CD4-positive, CD25-positive, alpha-beta regulatory T cell (primary cell): ENCODE results near the gene MMP25. TPM values are rescaled to one million over a fixed set of nuclear protein-coding genes. Genes with fewer than 3 reads are reported as not detected.
"Not testable (repeated sequence)": the region's sequence is repeated elsewhere in the genome, so short reads cannot be mapped to it uniquely, and the experiment has no call there.

Experiments used
- ATAC-seq, 2 donors: fragments of 150-1000 bp; cut with Tn5 transposase; one replicate each; pipeline ENCODE4 v1.10.0; 2021; ENCODE audit warnings: low read depth in 2 of 2, moderate number of reproducible peaks in 2 of 2, moderate library complexity in 1 of 2
- DNase-seq, 3 donors: peaks; one replicate each; pipeline versions ENCODE4 v3.0.0 to v3.0.0-alpha.2; 2012 to 2022; ENCODE audit warnings: mixed read lengths in 1 of 3
- H3K27ac ChIP-seq: one replicate; pipeline ENCODE4 v1.7.0; 2013; ENCODE audit warnings: mild to moderate bottlenecking, low read length; ENCODE audit not compliant: insufficient read depth, poor library complexity, severe bottlenecking
- H3K27me3 ChIP-seq: one replicate; pipeline ENCODE4 v1.7.0; 2013; ENCODE audit warnings: low read length; ENCODE audit not compliant: control insufficient read depth, insufficient read depth
- H3K36me3 ChIP-seq: one replicate; pipeline ENCODE4 v1.7.0; 2013; ENCODE audit warnings: mild to moderate bottlenecking, low read length, moderate library complexity; ENCODE audit not compliant: control insufficient read depth, insufficient read depth
- H3K4me1 ChIP-seq: 2 replicates; pipeline ENCODE4 v1.7.0; 2013; ENCODE audit warnings: mild to moderate bottlenecking, low read length; ENCODE audit not compliant: insufficient read depth, control insufficient read depth, poor library complexity, severe bottlenecking
- H3K4me3 ChIP-seq: one replicate; pipeline ENCODE4 v1.7.0; 2013; ENCODE audit warnings: low read depth, mild to moderate bottlenecking, low read length, moderate library complexity
- H3K9me3 ChIP-seq, 2 experiments: 1 replicate in 1 of 2; 2 replicates in 1 of 2; pipeline ENCODE4 v1.7.0; 2013; ENCODE audit warnings: low read length in 2 of 2, mild to moderate bottlenecking in 1 of 2, moderate library complexity in 1 of 2; ENCODE audit not compliant: control insufficient read depth in 2 of 2
- H3K27ac Mint-ChIP-seq, 3 donors: one replicate each; pipeline ENCODE4 v1.8.0; 2020 to 2022; ENCODE audit warnings: mild to moderate bottlenecking in 3 of 3, mixed read lengths in 3 of 3, moderate library complexity in 2 of 3
- H3K27me3 Mint-ChIP-seq: one replicate; pipeline ENCODE4 v1.8.0; 2022; ENCODE audit warnings: mild to moderate bottlenecking, mixed read lengths
- H3K36me3 Mint-ChIP-seq: one replicate; pipeline ENCODE4 v1.8.0; 2020; ENCODE audit warnings: mixed read lengths
- H3K4me1 Mint-ChIP-seq, 4 donors: one replicate each; pipeline ENCODE4 v1.8.0; 2020 to 2022; ENCODE audit warnings: mixed read lengths in 4 of 4, mild to moderate bottlenecking in 1 of 4
- H3K4me3 Mint-ChIP-seq, 4 donors: one replicate each; pipeline ENCODE4 v1.8.0; 2020 to 2022; ENCODE audit warnings: mild to moderate bottlenecking in 4 of 4, mixed read lengths in 4 of 4, moderate library complexity in 3 of 4
- H3K9me3 Mint-ChIP-seq, 7 donors: one replicate each; pipeline ENCODE4 v1.8.0; 2020 to 2022; ENCODE audit warnings: mixed read lengths in 7 of 7, mild to moderate bottlenecking in 3 of 7, moderate library complexity in 2 of 7
- polyA plus RNA-seq, 4 donors: library from polyadenylated mRNA; unstranded; fragments of 300-500 nt; fragmentation: Illumina TruSeq; gene quantifications; one replicate each; pipeline ENCODE4 v1.2.3, GENCODE V29; 2021
- total RNA-seq: library from RNA; stranded (reverse); gene quantifications from one replicate; pipeline ENCODE4 v1.2.3, GENCODE V29; 2022

MMP25 gene
- total and polyA plus RNA-seq, 5 donors from 2014 or later: 0.16 to 1.6 (median 0.65) TPM; not detected in 1

- Mint-ChIP-seq H3K27me3 (peaks cover 17% of the 10 kb centered on the region), H3K36me3 (peaks cover 10% of the 10 kb centered on the region), H3K4me1 (peaks cover 0 to 33% (median 17%) of the 10 kb centered on the region in 4 donors), H3K4me3 (peak overlapping the region in 1 of 4 donors; percentile 25), H3K27ac (no peak overlapping the region), H3K9me3 (peaks cover 0 to 2% (median 0%) of the 10 kb centered on the region in 7 donors)
- no peak overlapping the region for H3K4me3 ChIP-seq
- no peaks in the 10 kb centered on the region for H3K27me3 ChIP-seq
- no peaks in the 10 kb centered on the region for H3K9me3 ChIP-seq
- H3K4me1 ChIP-seq: peaks cover 26% of the 10 kb centered on the region
- H3K36me3 ChIP-seq: no peaks in the 10 kb centered on the region
- no peak for DNase-seq
- no peak overlapping the region for H3K27ac ChIP-seq
- no peak for ATAC-seq
These were observed 3.6 kb downstream of the MMP25 start for GRCh38 chr16:3049921-3050481.

- Mint-ChIP-seq H3K9me3 (peaks cover 0 to 2% (median 0%) of the 10 kb centered on the region in 7 donors), H3K4me1 (peaks cover 0 to 34% (median 19%) of the 10 kb centered on the region in 4 donors), H3K36me3 (peaks cover 14% of the 10 kb centered on the region), H3K27me3 (peaks cover 13% of the 10 kb centered on the region), H3K27ac (no peak overlapping the region), H3K4me3 (peak overlapping the region in 1 of 4 donors; percentile 25)
- H3K4me3 ChIP-seq: no peak overlapping the region
- H3K4me1 ChIP-seq: peaks cover 26% of the 10 kb centered on the region
- H3K27me3 ChIP-seq: no peaks in the 10 kb centered on the region
- no peak for ATAC-seq
- DNase-seq: no peak
- H3K36me3 ChIP-seq: no peaks in the 10 kb centered on the region
- H3K27ac ChIP-seq: no peak overlapping the region
- H3K9me3 ChIP-seq: no peaks in the 10 kb centered on the region
These were observed 4.1 kb downstream of the MMP25 start for GRCh38 chr16:3050487-3050886.

GRCh38 chr16:3051009-3051408 is 4.6 kb downstream of the MMP25 start:
- DNase-seq: no peak
- peaks cover 0 to 37% (median 21%) of the 10 kb centered on the region in 4 donors for H3K4me1 Mint-ChIP-seq

DNA sequence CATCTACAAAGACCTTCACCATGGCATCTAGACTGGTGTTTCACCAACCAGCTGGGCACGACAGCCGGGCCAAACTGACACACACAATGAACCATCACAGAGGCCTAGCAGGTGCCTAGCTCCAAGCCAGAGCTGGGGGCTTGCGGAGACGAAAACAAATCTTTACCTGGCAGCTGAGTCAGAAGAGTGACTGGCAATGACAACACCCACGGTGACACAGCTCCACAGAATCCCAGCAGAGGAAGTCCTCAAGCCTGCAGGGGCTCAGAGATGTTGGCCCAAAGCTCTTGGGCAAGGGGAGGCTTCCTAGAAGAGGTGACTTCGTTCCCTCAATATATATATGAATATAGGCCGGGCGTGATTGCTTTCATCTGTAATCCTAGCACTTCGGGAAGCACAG is 5.1 kb downstream of the MMP25 start:
- no peak overlapping the region for H3K4me3 ChIP-seq
- ATAC-seq (no peak), DNase-seq (no peak)
- H3K9me3 ChIP-seq: no peaks in the 10 kb centered on the region
- no peak overlapping the region for H3K4me3 Mint-ChIP-seq
- H3K4me1 ChIP-seq: peaks cover 22% of the 10 kb centered on the region
- H3K36me3 Mint-ChIP-seq: peaks cover 14% of the 10 kb centered on the region
- no peaks in the 10 kb centered on the region for H3K36me3 ChIP-seq
- H3K27ac Mint-ChIP-seq: peak overlapping the region in 1 of 3 donors; percentile 89
- peaks cover 0 to 2% (median 0%) of the 10 kb centered on the region in 7 donors for H3K9me3 Mint-ChIP-seq
- H3K27me3 Mint-ChIP-seq: peaks cover 12% of the 10 kb centered on the region
- peaks cover 0 to 37% (median 21%) of the 10 kb centered on the region in 4 donors for H3K4me1 Mint-ChIP-seq
- no peaks in the 10 kb centered on the region for H3K27me3 ChIP-seq
- no peak overlapping the region for H3K27ac ChIP-seq

More at GRCh38 chr16:3051009-3051408, 4.6 kb downstream of the MMP25 start:
- Mint-ChIP-seq H3K27me3 (peaks cover 12% of the 10 kb centered on the region), H3K36me3 (peaks cover 14% of the 10 kb centered on the region), H3K27ac (peak overlapping the region in 1 of 3 donors; percentile 66), H3K9me3 (peaks cover 0 to 2% (median 0%) of the 10 kb centered on the region in 7 donors), H3K4me3 (no peak overlapping the region)
- no peak overlapping the region for H3K27ac ChIP-seq
- no peaks in the 10 kb centered on the region for H3K9me3 ChIP-seq
- no peak for ATAC-seq
- H3K36me3 ChIP-seq: no peaks in the 10 kb centered on the region
- no peak overlapping the region for H3K4me3 ChIP-seq
- H3K4me1 ChIP-seq: peaks cover 24% of the 10 kb centered on the region
- H3K27me3 ChIP-seq: no peaks in the 10 kb centered on the region

- not testable (repeated sequence) for H3K36me3 ChIP-seq, H3K27ac ChIP-seq, H3K27me3 Mint-ChIP-seq, DNase-seq, H3K9me3 Mint-ChIP-seq, H3K27ac Mint-ChIP-seq, H3K4me3 ChIP-seq, H3K27me3 ChIP-seq, H3K9me3 ChIP-seq
- Mint-ChIP-seq H3K4me1 (peaks cover 0 to 40% (median 24%) of the 10 kb centered on the region in 4 donors), H3K4me3 (peak overlapping the region in 1 of 4 donors; percentile 82), H3K36me3 (peaks cover 14% of the 10 kb centered on the region)
- ATAC-seq: peak; percentile 47 to 50
- H3K4me1 ChIP-seq: peaks cover 23% of the 10 kb centered on the region
These were observed 6.4 kb downstream of the MMP25 start for GRCh38 chr16:3052571-3053329.

DNA sequence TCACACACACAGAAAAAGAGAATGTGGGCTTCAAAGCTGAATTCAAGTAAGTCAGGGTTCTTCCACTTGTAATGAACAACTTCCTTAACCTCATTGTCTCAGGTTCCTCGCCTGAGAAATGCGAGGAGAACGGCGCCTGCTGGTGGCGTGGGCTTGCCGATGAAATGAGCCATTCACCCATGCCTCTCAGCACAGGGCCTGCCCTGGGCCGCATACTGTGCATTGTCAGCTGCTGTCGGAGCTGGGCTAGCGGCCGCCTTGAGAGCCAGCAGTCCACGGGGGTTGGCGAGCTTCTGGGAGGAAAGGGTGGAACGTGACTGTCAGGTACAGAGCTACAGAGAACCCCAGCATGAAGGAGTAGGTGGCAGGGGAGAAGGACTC is 7.0 kb downstream of the MMP25 start:
- Mint-ChIP-seq H3K36me3 (peaks cover 14% of the 10 kb centered on the region), H3K27ac (peak overlapping the region in 1 of 3 donors; percentile 1), H3K4me1 (peaks cover 0 to 39% (median 22%) of the 10 kb centered on the region in 4 donors)
- not testable (repeated sequence) for H3K27me3 ChIP-seq, H3K36me3 ChIP-seq, H3K9me3 Mint-ChIP-seq, H3K27me3 Mint-ChIP-seq, H3K4me3 ChIP-seq, H3K27ac ChIP-seq, H3K4me3 Mint-ChIP-seq, H3K9me3 ChIP-seq
- H3K4me1 ChIP-seq: peaks cover 29% of the 10 kb centered on the region
- peak; percentile 60 to 63 for ATAC-seq
- DNase-seq: peak in 1 of 3 donors; percentile 28

DNA sequence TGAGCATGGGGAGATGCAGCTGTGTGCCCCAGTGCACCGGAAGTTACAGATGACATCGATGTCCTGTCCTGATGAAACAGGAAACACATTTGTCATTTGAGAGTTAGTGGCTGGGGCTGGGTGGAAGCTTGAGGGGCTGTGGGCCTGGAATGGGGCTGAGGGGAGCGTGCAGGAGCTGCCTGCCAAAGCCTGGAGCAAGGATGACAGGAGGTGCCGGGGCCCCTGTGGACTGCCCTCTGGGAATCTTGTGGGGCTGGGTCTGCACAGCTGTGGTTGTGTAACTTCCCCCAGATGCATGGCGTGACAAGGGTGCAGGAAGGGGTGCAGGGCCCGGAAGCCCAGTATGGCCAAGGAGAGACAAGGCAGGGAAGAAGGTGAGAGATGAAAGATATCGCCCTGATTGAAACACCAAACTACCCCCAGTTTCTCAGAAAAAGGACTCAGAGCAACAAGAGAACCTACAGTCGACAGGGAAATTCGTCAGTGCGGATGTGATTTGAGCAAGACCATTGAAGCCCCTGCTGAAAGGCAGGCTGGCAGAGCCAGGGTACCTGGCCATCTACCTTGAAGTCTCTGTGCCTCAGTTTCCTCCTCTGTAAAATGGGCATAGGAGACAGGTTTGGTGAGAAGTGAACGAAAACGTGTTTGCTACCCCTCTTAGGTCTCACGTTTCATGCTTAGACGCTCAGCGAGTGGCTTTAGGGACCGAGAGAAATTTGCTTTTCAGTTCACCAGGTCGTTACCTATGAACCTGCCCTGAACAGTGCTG is 8.8 kb downstream of the MMP25 start:
- ATAC-seq: peak in 1 of 2 donors; percentile 15
- Histone ChIP-seq H3K4me3 (no peak overlapping the region), H3K9me3 (no peaks in the 10 kb centered on the region), H3K36me3 (no peaks in the 10 kb centered on the region), H3K4me1 (peaks cover 39% of the 10 kb centered on the region), H3K27ac (no peak overlapping the region), H3K27me3 (no peaks in the 10 kb centered on the region)
- H3K4me1 Mint-ChIP-seq: peaks cover 0 to 44% (median 25%) of the 10 kb centered on the region in 4 donors
- DNase-seq: peak in 1 of 3 donors; percentile 77
- H3K36me3 Mint-ChIP-seq: peaks cover 14% of the 10 kb centered on the region
- peak overlapping the region in 3 of 4 donors; percentile 44 to 82 (median 78) for H3K4me3 Mint-ChIP-seq
- H3K27me3 Mint-ChIP-seq: no peaks in the 10 kb centered on the region
- H3K27ac Mint-ChIP-seq: peak overlapping the region in 2 of 3 donors; percentile 82 to 97
- H3K9me3 Mint-ChIP-seq: no peaks in the 10 kb centered on the region
